K562 (cell line): ENCODE measurements around the gene RIPOR1. TPM values are rescaled to one million over a fixed set of nuclear protein-coding genes. Genes with fewer than 3 reads are reported as not detected.

Experiments used
- CBFB ChIP-seq: sonication (generic); formaldehyde crosslinking; IDR thresholded peaks from 2 replicates; pipeline ENCODE4 v1.4.0; 2020; ENCODE audit warnings: mild to moderate bottlenecking, missing genetic modification reagents
- ETV6 ChIP-seq, 3 experiments: fragments of 150-350 bp in 1 of 3; sonication (generic) in 1 of 3; formaldehyde crosslinking in 1 of 3; IDR thresholded peaks; 2 replicates each; pipeline versions ENCODE4 v1.6.1 to v1.8.0; 2014 to 2022; ENCODE audit warnings: borderline replicate concordance in 2 of 3, low read depth in 2 of 3, antibody characterized with exemption in 1 of 3, low read length in 1 of 3, mild to moderate bottlenecking in 1 of 3, missing genetic modification reagents in 1 of 3
- HDAC1 ChIP-seq, 2 experiments: fragments of 450-650 bp; IDR thresholded peaks; 2 replicates each; pipeline ENCODE4 v1.6.1; 2016 to 2017; ENCODE audit warnings: inconsistent platforms in 1 of 2, mild to moderate bottlenecking in 1 of 2, moderate library complexity in 1 of 2
- NCOR1 ChIP-seq: fragments of 450-650 bp; IDR thresholded peaks from 2 replicates; pipeline ENCODE4 v1.6.1; 2016; ENCODE audit warnings: mild to moderate bottlenecking, moderate library complexity
- TEAD4 ChIP-seq, 2 experiments: sonication (generic) in 1 of 2; formaldehyde crosslinking in 1 of 2; IDR thresholded peaks; 2 replicates each; pipeline versions ENCODE4 v1.6.1 to v1.8.0; 2012 to 2022; ENCODE audit warnings: borderline replicate concordance in 1 of 2, inconsistent platforms in 1 of 2, low read length in 1 of 2, mild to moderate bottlenecking in 1 of 2, missing genetic modification reagents in 1 of 2
- U2AF2 ChIP-seq: fragments of 200-400 bp; formaldehyde crosslinking; optimal IDR thresholded peaks from 2 replicates; pipeline ENCODE3; 2017; ENCODE audit warnings: low read depth, mild to moderate bottlenecking, low read length
- ZBTB1 ChIP-seq: sonication (generic); formaldehyde crosslinking; IDR thresholded peaks from 2 replicates; pipeline ENCODE4 v1.8.1; 2023; ENCODE audit warnings: missing genetic modification reagents, low read depth, mild to moderate bottlenecking, borderline replicate concordance
- polyA plus RNA-seq, 8 experiments: library from polyadenylated mRNA; depleted of rRNA in 4 of 8; stranded (reverse) in 5 of 8; unstranded in 3 of 8; fragments of >200 nt; fragmentation: Nextera tagmentation in 2 of 8; fragmentation: Illumina TruSeq in 1 of 8; extraction: Ambion mirVana in 2 of 8; extraction: Trizol in 1 of 8; gene quantifications; 2 replicates each; pipeline versions ENCODE4 v1.2.1 to v1.2.3, GENCODE V29; 2011 to 2014; ENCODE audit warnings: inconsistent platforms in 1 of 8, missing spikeins in 1 of 8
- total RNA-seq, 7 experiments: library from RNA; depleted of rRNA in 6 of 7; stranded (reverse); fragments of >200 nt in 6 of 7; fragmentation: Illumina TruSeq in 2 of 7; extraction: Trizol in 2 of 7; gene quantifications; 2 replicates each; pipeline versions ENCODE4 v1.2.1 to v1.2.3, GENCODE V29; 2011 to 2021; ENCODE audit warnings: low replicate concordance in 1 of 7
- TF ChIP-seq, protein P1 (sequence below): fragments of 250-450 bp; sonication (Bioruptor Pico); IDR thresholded peaks from 2 replicates; pipeline ENCODE4 v1.8.0; 2021; ENCODE audit warnings: moderate library complexity, mild to moderate bottlenecking, inconsistent platforms
- TF ChIP-seq, protein P2 (sequence below): sonication (generic); formaldehyde crosslinking; IDR thresholded peaks from 2 replicates; pipeline ENCODE4 v1.8.0; 2022; ENCODE audit warnings: mild to moderate bottlenecking, missing genetic modification reagents
- TF ChIP-seq, protein P3 (sequence below): fragments of 450-650 bp; IDR thresholded peaks from 2 replicates; pipeline ENCODE4 v1.6.1; 2016; ENCODE audit warnings: low read depth, mild to moderate bottlenecking, moderate library complexity
- TF ChIP-seq, protein P4 (sequence below), 2 experiments: fragments of 450-650 bp; conservative IDR thresholded peaks; 2 replicates each; pipeline ENCODE4 v1.6.1; 2017; ENCODE audit warnings: mild to moderate bottlenecking in 2 of 2, moderate library complexity in 2 of 2
- TF ChIP-seq, protein P5 (sequence below), 3 experiments: fragments of 200-800 bp in 1 of 3; fragments of 250-450 bp in 1 of 3; fragments of 450-650 bp in 1 of 3; sonication (Bioruptor Pico) in 1 of 3; sonication (Bioruptor generic) in 1 of 3; formaldehyde crosslinking in 1 of 3; IDR thresholded peaks; 2 replicates each; pipeline versions ENCODE4 v1.6.1 to v1.8.0; 2016 to 2022; ENCODE audit warnings: mild to moderate bottlenecking in 2 of 3, missing genetic modification characterization in 2 of 3, missing compliant biosample characterization in 1 of 3, moderate library complexity in 1 of 3
- TF ChIP-seq, protein P6 (sequence below), 2 experiments: fragments of 250-450 bp in 1 of 2; fragments of 450-650 bp in 1 of 2; sonication (Bioruptor Pico) in 1 of 2; IDR thresholded peaks; 2 replicates each; pipeline versions ENCODE4 v1.6.1 to v1.8.0; 2016 to 2021; ENCODE audit warnings: mild to moderate bottlenecking in 2 of 2, moderate library complexity in 2 of 2, missing compliant biosample characterization in 1 of 2, missing genetic modification characterization in 1 of 2

Gene RIPOR1
- total and polyA plus RNA-seq, 9 of the 15 experiments (the other 6 are each of a cell fraction or from before 2014, with no cell fraction given) = 0.36 to 31.1 (median 3.0) TPM

DNA sequence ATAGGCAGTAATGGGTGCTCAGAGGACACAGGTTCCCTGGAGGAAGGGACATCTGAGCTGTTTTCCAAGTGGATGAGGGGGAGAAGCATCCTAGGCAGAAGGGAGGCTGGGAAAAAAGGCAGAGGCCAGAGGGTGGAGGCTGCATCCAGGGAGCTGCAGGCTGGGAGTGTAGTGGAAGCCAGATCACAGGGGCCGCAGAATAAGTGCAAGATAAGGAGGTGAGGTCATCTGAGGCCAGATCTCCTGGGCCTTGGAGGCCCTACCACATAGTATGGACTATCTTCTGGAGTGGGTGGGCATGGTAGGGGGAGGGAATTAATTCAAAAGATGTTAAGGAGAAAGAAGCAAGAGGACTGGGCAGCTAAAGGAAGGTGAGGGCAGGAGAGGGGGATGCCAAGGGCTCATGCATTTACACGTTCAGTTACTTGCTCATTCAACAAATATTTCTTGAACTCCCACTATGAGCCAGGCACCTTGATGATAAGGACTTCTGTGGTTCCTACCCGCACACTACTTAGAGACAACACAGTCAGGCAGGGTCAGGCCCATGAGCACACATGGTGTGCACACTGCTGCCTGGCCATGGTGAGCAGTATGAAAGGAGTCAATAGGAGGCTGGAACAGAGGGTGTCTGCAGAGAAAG is 2.4 kb upstream of the RIPOR1 start (continued):
- TF ChIP-seq, protein P1, sequence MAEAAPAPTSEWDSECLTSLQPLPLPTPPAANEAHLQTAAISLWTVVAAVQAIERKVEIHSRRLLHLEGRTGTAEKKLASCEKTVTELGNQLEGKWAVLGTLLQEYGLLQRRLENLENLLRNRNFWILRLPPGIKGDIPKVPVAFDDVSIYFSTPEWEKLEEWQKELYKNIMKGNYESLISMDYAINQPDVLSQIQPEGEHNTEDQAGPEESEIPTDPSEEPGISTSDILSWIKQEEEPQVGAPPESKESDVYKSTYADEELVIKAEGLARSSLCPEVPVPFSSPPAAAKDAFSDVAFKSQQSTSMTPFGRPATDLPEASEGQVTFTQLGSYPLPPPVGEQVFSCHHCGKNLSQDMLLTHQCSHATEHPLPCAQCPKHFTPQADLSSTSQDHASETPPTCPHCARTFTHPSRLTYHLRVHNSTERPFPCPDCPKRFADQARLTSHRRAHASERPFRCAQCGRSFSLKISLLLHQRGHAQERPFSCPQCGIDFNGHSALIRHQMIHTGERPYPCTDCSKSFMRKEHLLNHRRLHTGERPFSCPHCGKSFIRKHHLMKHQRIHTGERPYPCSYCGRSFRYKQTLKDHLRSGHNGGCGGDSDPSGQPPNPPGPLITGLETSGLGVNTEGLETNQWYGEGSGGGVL (CRISPR knock-in tag) = no peak
- peak; percentile 34; the same call in 1 of the 2 replicates for TF ChIP-seq NCOR1
- TF ChIP-seq CBFB (CRISPR knock-in tag) = peak; percentile 64; the same call in 1 of the 2 replicates
- TF ChIP-seq HDAC1 (IDR thresholded peaks at IDR 0.05) = 0 out of 4 replicates have a peak, but pooled peaks of 1 of the 2 experiments have one; percentile 37
- TF ChIP-seq ETV6 (IDR thresholded peaks at IDR 0.05; ENCODE audit: borderline replicate concordance in 1 of 2, low read depth in 2 of 2, low read length in 1 of 2) = no peak
- no peak for TF ChIP-seq ETV6 (CRISPR knock-in tag; IDR thresholded peaks at IDR 0.05; ENCODE audit: borderline replicate concordance)
- TF ChIP-seq ZBTB1 (CRISPR knock-in tag) = no peak
- peak; percentile 61; the same call in 1 of the 2 replicates for TF ChIP-seq TEAD4 (IDR thresholded peaks at IDR 0.05; ENCODE audit: low read length)
- TF ChIP-seq TEAD4 (CRISPR knock-in tag; IDR thresholded peaks at IDR 0.05; ENCODE audit: borderline replicate concordance) = no peak
- no peak for TF ChIP-seq U2AF2
- TF ChIP-seq, protein P2, sequence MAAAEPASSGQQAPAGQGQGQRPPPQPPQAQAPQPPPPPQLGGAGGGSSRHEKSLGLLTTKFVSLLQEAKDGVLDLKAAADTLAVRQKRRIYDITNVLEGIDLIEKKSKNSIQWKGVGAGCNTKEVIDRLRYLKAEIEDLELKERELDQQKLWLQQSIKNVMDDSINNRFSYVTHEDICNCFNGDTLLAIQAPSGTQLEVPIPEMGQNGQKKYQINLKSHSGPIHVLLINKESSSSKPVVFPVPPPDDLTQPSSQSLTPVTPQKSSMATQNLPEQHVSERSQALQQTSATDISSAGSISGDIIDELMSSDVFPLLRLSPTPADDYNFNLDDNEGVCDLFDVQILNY (CRISPR knock-in tag) = 0 out of 2 replicates have a peak, but pooled peaks have one; percentile 59
- TF ChIP-seq, protein P3, sequence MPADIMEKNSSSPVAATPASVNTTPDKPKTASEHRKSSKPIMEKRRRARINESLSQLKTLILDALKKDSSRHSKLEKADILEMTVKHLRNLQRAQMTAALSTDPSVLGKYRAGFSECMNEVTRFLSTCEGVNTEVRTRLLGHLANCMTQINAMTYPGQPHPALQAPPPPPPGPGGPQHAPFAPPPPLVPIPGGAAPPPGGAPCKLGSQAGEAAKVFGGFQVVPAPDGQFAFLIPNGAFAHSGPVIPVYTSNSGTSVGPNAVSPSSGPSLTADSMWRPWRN = peak; percentile 27
- TF ChIP-seq, protein P4, sequence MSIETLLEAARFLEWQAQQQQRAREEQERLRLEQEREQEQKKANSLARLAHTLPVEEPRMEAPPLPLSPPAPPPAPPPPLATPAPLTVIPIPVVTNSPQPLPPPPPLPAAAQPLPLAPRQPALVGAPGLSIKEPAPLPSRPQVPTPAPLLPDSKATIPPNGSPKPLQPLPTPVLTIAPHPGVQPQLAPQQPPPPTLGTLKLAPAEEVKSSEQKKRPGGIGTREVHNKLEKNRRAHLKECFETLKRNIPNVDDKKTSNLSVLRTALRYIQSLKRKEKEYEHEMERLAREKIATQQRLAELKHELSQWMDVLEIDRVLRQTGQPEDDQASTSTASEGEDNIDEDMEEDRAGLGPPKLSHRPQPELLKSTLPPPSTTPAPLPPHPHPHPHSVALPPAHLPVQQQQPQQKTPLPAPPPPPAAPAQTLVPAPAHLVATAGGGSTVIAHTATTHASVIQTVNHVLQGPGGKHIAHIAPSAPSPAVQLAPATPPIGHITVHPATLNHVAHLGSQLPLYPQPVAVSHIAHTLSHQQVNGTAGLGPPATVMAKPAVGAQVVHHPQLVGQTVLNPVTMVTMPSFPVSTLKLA (conservative IDR thresholded peaks at IDR 0.05) = peak in 1 of 2 experiments; percentile 46; a peak in 2 of 4 replicates
- TF ChIP-seq, protein P5, sequence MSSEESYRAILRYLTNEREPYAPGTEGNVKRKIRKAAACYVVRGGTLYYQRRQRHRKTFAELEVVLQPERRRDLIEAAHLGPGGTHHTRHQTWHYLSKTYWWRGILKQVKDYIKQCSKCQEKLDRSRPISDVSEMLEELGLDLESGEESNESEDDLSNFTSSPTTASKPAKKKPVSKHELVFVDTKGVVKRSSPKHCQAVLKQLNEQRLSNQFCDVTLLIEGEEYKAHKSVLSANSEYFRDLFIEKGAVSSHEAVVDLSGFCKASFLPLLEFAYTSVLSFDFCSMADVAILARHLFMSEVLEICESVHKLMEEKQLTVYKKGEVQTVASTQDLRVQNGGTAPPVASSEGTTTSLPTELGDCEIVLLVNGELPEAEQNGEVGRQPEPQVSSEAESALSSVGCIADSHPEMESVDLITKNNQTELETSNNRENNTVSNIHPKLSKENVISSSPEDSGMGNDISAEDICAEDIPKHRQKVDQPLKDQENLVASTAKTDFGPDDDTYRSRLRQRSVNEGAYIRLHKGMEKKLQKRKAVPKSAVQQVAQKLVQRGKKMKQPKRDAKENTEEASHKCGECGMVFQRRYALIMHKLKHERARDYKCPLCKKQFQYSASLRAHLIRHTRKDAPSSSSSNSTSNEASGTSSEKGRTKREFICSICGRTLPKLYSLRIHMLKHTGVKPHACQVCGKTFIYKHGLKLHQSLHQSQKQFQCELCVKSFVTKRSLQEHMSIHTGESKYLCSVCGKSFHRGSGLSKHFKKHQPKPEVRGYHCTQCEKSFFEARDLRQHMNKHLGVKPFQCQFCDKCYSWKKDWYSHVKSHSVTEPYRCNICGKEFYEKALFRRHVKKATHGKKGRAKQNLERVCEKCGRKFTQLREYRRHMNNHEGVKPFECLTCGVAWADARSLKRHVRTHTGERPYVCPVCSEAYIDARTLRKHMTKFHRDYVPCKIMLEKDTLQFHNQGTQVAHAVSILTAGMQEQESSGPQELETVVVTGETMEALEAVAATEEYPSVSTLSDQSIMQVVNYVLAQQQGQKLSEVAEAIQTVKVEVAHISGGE (CRISPR knock-in tag; IDR thresholded peaks at IDR 0.05) = peak in 1 of 3 experiments; percentile 49; a peak in 1 of 6 replicates
- TF ChIP-seq, protein P6, sequence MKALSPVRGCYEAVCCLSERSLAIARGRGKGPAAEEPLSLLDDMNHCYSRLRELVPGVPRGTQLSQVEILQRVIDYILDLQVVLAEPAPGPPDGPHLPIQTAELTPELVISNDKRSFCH (CRISPR knock-in tag; IDR thresholded peaks at IDR 0.05) = no peak
- TF ChIP-seq, protein P6 (tag; IDR thresholded peaks at IDR 0.05) = 0 out of 2 replicates have a peak, but pooled peaks have one; percentile 16
